ENCODE data around the gene MAPKBP1.

DNA sequence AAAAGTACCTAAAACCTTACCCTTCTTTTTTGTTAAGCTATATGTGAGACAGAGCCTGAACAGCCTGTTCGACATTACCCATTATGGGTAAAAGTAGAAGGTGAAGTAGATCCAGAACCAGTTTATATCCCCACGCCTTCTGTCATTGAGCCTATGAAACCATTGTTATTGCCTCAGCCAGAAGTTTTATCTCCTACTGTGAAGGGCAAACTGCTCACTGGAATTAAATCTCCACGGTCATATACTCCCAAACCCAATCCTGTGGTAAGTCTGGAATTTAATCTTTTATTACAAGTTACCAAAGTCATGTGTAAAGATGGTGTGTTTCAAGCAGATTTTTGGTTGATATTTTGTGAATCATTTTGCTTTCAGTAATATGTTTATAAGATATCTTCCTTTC is 47.1 kb upstream of the MAPKBP1 start:
- no peak for TF ChIP-seq CTCF (tag by site-specific recombination; IDR thresholded peaks at IDR 0.05)
- no peak for TF ChIP-seq ZNF341 (tag by site-specific recombination; IDR thresholded peaks at IDR 0.05; ENCODE audit: low read depth)
- TF ChIP-seq ZNF211 (tag by site-specific recombination; IDR thresholded peaks at IDR 0.05; ENCODE audit: low read depth) = no peak
- no peak for TF ChIP-seq ZNF114 (tag by site-specific recombination; IDR thresholded peaks at IDR 0.05)
- no peak for TF ChIP-seq ZSCAN16 (tag by site-specific recombination; IDR thresholded peaks at IDR 0.05)
- no peak for TF ChIP-seq ZNF174 (tag by site-specific recombination; IDR thresholded peaks at IDR 0.05)
- TF ChIP-seq ZNF501 (tag by site-specific recombination; IDR thresholded peaks at IDR 0.05) = no peak
- no peak for TF ChIP-seq YY1 (tag by site-specific recombination; IDR thresholded peaks at IDR 0.05)
- TF ChIP-seq ZNF560 (tag by site-specific recombination; IDR thresholded peaks at IDR 0.05; ENCODE audit: borderline replicate concordance) = no peak
- no peak for TF ChIP-seq GLI4 (tag by site-specific recombination; IDR thresholded peaks at IDR 0.05)
